HepG2 (cell line): Measurements from ENCODE around the gene COL2A1. TPM values are rescaled to one million over a fixed set of nuclear protein-coding genes. Genes with fewer than 3 reads are reported as not detected.
A peak's percentile ranks its signal among the peaks of the same experiment; 100 is the strongest.

Experiments
- DPF2 ChIP-seq: sonication (generic); formaldehyde crosslinking; IDR thresholded peaks from 2 replicates; pipeline ENCODE4 v1.4.0; 2020; ENCODE audit warnings: mild to moderate bottlenecking, low read depth, missing genetic modification reagents, borderline replicate concordance
- EP300 ChIP-seq, 3 experiments: sonication (generic) in 1 of 3; formaldehyde crosslinking in 1 of 3; IDR thresholded peaks; 2 replicates each; pipeline versions ENCODE4 v1.5.1 to v1.6.1; 2011 to 2020; ENCODE audit warnings: low read depth in 2 of 3, low read length in 2 of 3, borderline replicate concordance in 1 of 3, improper control_type of control experiment in 1 of 3, mild to moderate bottlenecking in 1 of 3, missing genetic modification reagents in 1 of 3, moderate library complexity in 1 of 3
- HOXA3 ChIP-seq: sonication (generic); formaldehyde crosslinking; IDR thresholded peaks from 2 replicates; pipeline ENCODE4 v1.5.0; 2020; ENCODE audit warnings: missing genetic modification reagents
- HOXD1 ChIP-seq: sonication (generic); formaldehyde crosslinking; IDR thresholded peaks from 2 replicates; pipeline ENCODE4 v1.5.0; 2020; ENCODE audit warnings: missing genetic modification reagents
- MTF1 ChIP-seq: sonication (generic); formaldehyde crosslinking; IDR thresholded peaks from 2 replicates; pipeline ENCODE4 v1.5.0; 2020; ENCODE audit warnings: missing genetic modification reagents
- POGZ ChIP-seq: sonication (generic); formaldehyde crosslinking; IDR thresholded peaks from 2 replicates; pipeline ENCODE4 v1.4.0; 2020; ENCODE audit warnings: mild to moderate bottlenecking, missing genetic modification reagents
- SIN3B ChIP-seq: fragments of 150-350 bp; IDR thresholded peaks from 2 replicates; pipeline ENCODE4 v1.6.1; 2014; ENCODE audit warnings: low read length
- ZNF296 ChIP-seq: sonication (generic); formaldehyde crosslinking; conservative IDR thresholded peaks from 2 replicates; pipeline ENCODE4 v1.5.0; 2020; ENCODE audit warnings: mild to moderate bottlenecking, missing genetic modification reagents
- ZNF33A ChIP-seq: sonication (generic); formaldehyde crosslinking; IDR thresholded peaks from 2 replicates; pipeline ENCODE4 v1.5.1; 2020; ENCODE audit warnings: missing genetic modification reagents, mild to moderate bottlenecking, moderate library complexity, borderline replicate concordance
- ZNF510 ChIP-seq: sonication (generic); formaldehyde crosslinking; IDR thresholded peaks from 2 replicates; pipeline ENCODE4 v1.4.0; 2020; ENCODE audit warnings: low read depth, mild to moderate bottlenecking, missing genetic modification reagents
- polyA plus RNA-seq, 8 experiments: library from polyadenylated mRNA; depleted of rRNA in 3 of 8; stranded (reverse) in 7 of 8; unstranded in 1 of 8; fragments of >200 nt; fragmentation: Illumina TruSeq in 4 of 8; extraction: Trizol in 4 of 8; gene quantifications; 2 replicates each; pipeline versions ENCODE4 v1.2.1 to v1.2.3, GENCODE V29; 2011 to 2016; ENCODE audit warnings: low read depth in 4 of 8, missing spikeins in 1 of 8, mixed read lengths in 1 of 8; ENCODE audit not compliant: insufficient read depth in 1 of 8
- total RNA-seq, 5 experiments: library from RNA; depleted of rRNA; stranded (reverse); fragments of >200 nt; fragmentation: Illumina TruSeq; extraction: Trizol; gene quantifications; 2 replicates each; pipeline ENCODE4 v1.2.3, GENCODE V29; 2016; ENCODE audit warnings: low read depth in 1 of 5
- TF ChIP-seq, protein P1 (sequence below): sonication (generic); formaldehyde crosslinking; IDR thresholded peaks from 2 replicates; pipeline ENCODE4 v1.4.0; 2020; ENCODE audit warnings: mild to moderate bottlenecking, missing genetic modification reagents
- TF ChIP-seq, protein P2 (sequence below): sonication (generic); formaldehyde crosslinking; conservative IDR thresholded peaks from 2 replicates; pipeline ENCODE4 v1.8.0; 2022; ENCODE audit warnings: low read depth, missing genetic modification reagents
- TF ChIP-seq, protein P3 (sequence below): sonication (generic); formaldehyde crosslinking; IDR thresholded peaks from 2 replicates; pipeline ENCODE4 v1.5.1; 2020; ENCODE audit warnings: missing genetic modification reagents, mild to moderate bottlenecking, borderline replicate concordance
- TF ChIP-seq, protein P4 (sequence below): sonication (generic); formaldehyde crosslinking; IDR thresholded peaks from 2 replicates; pipeline ENCODE4 v1.4.0; 2020; ENCODE audit warnings: missing genetic modification reagents, borderline replicate concordance
- TF ChIP-seq, protein P5 (sequence below): sonication (generic); formaldehyde crosslinking; IDR thresholded peaks from 2 replicates; pipeline ENCODE4 v1.4.0; 2020; ENCODE audit warnings: missing genetic modification reagents

The COL2A1 gene
- total and polyA plus RNA-seq, 2 of the 13 experiments (the other 11 are each of a cell fraction or from before 2014, with no cell fraction given), result 7.4 to 38.3 TPM

DNA sequence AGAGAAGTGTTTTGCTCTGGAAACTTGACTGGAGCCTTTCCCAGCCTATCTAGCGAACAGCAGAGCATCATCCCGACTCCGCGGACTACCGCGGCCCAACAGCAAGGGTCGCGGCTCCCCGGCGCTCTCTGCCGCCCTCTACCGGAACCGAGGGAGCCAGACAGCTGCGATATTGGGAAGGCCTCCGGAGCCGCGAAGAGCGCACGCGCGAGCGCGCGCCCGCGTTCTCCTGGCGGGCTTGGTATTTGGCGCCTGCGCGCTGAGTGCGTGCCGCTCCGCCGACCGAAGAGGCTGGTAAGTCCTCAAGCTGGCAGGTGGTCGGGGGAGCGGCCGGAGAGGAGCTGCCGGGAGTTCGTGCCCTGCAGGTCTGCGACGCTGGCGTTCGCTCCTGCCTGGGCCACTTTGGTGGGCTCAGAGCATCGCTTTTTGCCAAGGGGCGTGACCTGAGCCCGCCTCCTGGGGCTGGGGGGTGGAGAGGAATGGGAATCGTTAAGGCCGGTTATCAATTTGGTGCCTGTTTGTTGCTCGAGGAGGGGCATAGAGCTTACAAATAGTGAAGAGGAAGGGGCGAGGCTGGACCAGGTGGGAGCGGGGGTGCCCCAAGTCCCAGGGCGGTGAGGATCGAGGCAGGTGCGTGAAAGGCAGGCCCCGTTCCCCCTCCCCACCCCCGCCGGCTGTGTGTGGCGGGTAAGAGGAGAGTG is 40.8 kb downstream of the COL2A1 start, which contains the start of gene TMEM106C (continued):
- TF ChIP-seq, protein P1, sequence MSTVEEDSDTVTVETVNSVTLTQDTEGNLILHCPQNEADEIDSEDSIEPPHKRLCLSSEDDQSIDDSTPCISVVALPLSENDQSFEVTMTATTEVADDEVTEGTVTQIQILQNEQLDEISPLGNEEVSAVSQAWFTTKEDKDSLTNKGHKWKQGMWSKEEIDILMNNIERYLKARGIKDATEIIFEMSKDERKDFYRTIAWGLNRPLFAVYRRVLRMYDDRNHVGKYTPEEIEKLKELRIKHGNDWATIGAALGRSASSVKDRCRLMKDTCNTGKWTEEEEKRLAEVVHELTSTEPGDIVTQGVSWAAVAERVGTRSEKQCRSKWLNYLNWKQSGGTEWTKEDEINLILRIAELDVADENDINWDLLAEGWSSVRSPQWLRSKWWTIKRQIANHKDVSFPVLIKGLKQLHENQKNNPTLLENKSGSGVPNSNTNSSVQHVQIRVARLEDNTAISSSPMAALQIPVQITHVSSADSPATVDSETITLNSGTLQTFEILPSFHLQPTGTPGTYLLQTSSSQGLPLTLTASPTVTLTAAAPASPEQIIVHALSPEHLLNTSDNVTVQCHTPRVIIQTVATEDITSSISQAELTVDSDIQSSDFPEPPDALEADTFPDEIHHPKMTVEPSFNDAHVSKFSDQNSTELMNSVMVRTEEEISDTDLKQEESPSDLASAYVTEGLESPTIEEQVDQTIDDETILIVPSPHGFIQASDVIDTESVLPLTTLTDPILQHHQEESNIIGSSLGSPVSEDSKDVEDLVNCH (CRISPR knock-in tag), result no peak
- TF ChIP-seq, protein P2, sequence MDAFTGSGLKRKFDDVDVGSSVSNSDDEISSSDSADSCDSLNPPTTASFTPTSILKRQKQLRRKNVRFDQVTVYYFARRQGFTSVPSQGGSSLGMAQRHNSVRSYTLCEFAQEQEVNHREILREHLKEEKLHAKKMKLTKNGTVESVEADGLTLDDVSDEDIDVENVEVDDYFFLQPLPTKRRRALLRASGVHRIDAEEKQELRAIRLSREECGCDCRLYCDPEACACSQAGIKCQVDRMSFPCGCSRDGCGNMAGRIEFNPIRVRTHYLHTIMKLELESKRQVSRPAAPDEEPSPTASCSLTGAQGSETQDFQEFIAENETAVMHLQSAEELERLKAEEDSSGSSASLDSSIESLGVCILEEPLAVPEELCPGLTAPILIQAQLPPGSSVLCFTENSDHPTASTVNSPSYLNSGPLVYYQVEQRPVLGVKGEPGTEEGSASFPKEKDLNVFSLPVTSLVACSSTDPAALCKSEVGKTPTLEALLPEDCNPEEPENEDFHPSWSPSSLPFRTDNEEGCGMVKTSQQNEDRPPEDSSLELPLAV (CRISPR knock-in tag), result no peak
- TF ChIP-seq, protein P3, sequence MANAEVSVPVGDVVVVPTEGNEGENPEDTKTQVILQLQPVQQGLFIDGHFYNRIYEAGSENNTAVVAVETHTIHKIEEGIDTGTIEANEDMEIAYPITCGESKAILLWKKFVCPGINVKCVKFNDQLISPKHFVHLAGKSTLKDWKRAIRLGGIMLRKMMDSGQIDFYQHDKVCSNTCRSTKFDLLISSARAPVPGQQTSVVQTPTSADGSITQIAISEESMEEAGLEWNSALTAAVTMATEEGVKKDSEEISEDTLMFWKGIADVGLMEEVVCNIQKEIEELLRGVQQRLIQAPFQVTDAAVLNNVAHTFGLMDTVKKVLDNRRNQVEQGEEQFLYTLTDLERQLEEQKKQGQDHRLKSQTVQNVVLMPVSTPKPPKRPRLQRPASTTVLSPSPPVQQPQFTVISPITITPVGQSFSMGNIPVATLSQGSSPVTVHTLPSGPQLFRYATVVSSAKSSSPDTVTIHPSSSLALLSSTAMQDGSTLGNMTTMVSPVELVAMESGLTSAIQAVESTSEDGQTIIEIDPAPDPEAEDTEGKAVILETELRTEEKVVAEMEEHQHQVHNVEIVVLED (CRISPR knock-in tag), result peak; percentile 62; the same call in 1 of the 2 replicates
- TF ChIP-seq DPF2 (CRISPR knock-in tag) (no peak), SIN3B (no peak), POGZ (CRISPR knock-in tag) (peak; percentile 81), ZNF296 (CRISPR knock-in tag) (no peak), MTF1 (CRISPR knock-in tag) (no peak), ZNF510 (CRISPR knock-in tag) (no peak), ZNF33A (CRISPR knock-in tag) (no peak), HOXD1 (CRISPR knock-in tag) (peak; percentile 70), HOXA3 (CRISPR knock-in tag) (peak; percentile 69; the same call in 1 of the 2 replicates), EP300 (IDR thresholded peaks at IDR 0.05; ENCODE audit: low read depth in 2 of 2, low read length in 2 of 2) (no peak), EP300 (CRISPR knock-in tag; IDR thresholded peaks at IDR 0.05; ENCODE audit: borderline replicate concordance) (no peak)
- TF ChIP-seq, protein P4, sequence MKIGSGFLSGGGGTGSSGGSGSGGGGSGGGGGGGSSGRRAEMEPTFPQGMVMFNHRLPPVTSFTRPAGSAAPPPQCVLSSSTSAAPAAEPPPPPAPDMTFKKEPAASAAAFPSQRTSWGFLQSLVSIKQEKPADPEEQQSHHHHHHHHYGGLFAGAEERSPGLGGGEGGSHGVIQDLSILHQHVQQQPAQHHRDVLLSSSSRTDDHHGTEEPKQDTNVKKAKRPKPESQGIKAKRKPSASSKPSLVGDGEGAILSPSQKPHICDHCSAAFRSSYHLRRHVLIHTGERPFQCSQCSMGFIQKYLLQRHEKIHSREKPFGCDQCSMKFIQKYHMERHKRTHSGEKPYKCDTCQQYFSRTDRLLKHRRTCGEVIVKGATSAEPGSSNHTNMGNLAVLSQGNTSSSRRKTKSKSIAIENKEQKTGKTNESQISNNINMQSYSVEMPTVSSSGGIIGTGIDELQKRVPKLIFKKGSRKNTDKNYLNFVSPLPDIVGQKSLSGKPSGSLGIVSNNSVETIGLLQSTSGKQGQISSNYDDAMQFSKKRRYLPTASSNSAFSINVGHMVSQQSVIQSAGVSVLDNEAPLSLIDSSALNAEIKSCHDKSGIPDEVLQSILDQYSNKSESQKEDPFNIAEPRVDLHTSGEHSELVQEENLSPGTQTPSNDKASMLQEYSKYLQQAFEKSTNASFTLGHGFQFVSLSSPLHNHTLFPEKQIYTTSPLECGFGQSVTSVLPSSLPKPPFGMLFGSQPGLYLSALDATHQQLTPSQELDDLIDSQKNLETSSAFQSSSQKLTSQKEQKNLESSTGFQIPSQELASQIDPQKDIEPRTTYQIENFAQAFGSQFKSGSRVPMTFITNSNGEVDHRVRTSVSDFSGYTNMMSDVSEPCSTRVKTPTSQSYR (CRISPR knock-in tag), result no peak
- TF ChIP-seq, protein P5, sequence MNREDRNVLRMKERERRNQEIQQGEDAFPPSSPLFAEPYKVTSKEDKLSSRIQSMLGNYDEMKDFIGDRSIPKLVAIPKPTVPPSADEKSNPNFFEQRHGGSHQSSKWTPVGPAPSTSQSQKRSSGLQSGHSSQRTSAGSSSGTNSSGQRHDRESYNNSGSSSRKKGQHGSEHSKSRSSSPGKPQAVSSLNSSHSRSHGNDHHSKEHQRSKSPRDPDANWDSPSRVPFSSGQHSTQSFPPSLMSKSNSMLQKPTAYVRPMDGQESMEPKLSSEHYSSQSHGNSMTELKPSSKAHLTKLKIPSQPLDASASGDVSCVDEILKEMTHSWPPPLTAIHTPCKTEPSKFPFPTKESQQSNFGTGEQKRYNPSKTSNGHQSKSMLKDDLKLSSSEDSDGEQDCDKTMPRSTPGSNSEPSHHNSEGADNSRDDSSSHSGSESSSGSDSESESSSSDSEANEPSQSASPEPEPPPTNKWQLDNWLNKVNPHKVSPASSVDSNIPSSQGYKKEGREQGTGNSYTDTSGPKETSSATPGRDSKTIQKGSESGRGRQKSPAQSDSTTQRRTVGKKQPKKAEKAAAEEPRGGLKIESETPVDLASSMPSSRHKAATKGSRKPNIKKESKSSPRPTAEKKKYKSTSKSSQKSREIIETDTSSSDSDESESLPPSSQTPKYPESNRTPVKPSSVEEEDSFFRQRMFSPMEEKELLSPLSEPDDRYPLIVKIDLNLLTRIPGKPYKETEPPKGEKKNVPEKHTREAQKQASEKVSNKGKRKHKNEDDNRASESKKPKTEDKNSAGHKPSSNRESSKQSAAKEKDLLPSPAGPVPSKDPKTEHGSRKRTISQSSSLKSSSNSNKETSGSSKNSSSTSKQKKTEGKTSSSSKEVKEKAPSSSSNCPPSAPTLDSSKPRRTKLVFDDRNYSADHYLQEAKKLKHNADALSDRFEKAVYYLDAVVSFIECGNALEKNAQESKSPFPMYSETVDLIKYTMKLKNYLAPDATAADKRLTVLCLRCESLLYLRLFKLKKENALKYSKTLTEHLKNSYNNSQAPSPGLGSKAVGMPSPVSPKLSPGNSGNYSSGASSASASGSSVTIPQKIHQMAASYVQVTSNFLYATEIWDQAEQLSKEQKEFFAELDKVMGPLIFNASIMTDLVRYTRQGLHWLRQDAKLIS, result no peak
